ENCODE results near the gene CNPY1. TPM values are rescaled to one million over a fixed set of nuclear protein-coding genes. Genes with fewer than 3 reads are reported as not detected.
A peak's percentile ranks its signal among the peaks of the same experiment; 100 is the strongest.

Gene CNPY1
- total and polyA plus RNA-seq, 2 of the 8 experiments (the other 6 are each of a cell fraction or from before 2014, with no cell fraction given): not detected

GRCh38 chr7:155586843-155587440 is 40.6 kb upstream of the CNPY1 start:
- Histone ChIP-seq H3K4me1 (replicated peaks in 1 of 4; ENCODE audit: control insufficient read depth in 3 of 4, insufficient read depth in 4 of 4, low read length in 3 of 4) (no peaks in the 10 kb centered on the region; a peak in 1 of 7 replicates), H3K23me2 (ENCODE audit: low read depth, low read length) (peaks cover 3% of the 10 kb centered on the region; the same call in 1 of the 2 replicates), H4K20me1 (replicated peaks in 1 of 2; ENCODE audit: control insufficient read depth in 1 of 2, insufficient read depth in 2 of 2, low read length in 2 of 2) (no peaks in the 10 kb centered on the region), H2AK5ac (ENCODE audit: low read depth, low read length) (no peak overlapping the region), H3K79me1 (ENCODE audit: low read depth, low read length) (no peaks in the 10 kb centered on the region), H3K14ac (ENCODE audit: insufficient read length) (no peak overlapping the region), H2BK15ac (ENCODE audit: low read length) (no peak overlapping the region), H2BK5ac (ENCODE audit: low read depth, low read length) (no peak overlapping the region), H4K5ac (ENCODE audit: insufficient read length, low read depth, low read length) (no peak overlapping the region), H3K4ac (replicated peaks; ENCODE audit: insufficient read length, low read depth, low read length) (no peak overlapping the region), H3K4me3 (ENCODE audit: extremely low read depth in 1 of 4, insufficient read depth in 2 of 4, low read depth in 3 of 4, low read length in 4 of 4) (no peak overlapping the region), H2AFZ (ENCODE audit: low read length) (no peak overlapping the region), H3K9me3 (ENCODE audit: insufficient read depth in 2 of 2, low read depth in 1 of 2, low read length in 1 of 2) (no peaks in the 10 kb centered on the region), H2BK12ac (ENCODE audit: low read depth, low read length) (0 out of 2 replicates have a peak overlapping the region, but pooled peaks have one; percentile 68), H3K36me3 (ENCODE audit: control insufficient read depth in 2 of 4, insufficient read depth in 4 of 4, low read length in 3 of 4) (no peaks in the 10 kb centered on the region), H2BK20ac (ENCODE audit: low read length) (no peak overlapping the region), H3K9ac (replicated peaks in 1 of 4; ENCODE audit: extremely low read depth in 1 of 4, low read depth in 3 of 4, low read length in 3 of 4) (no peak overlapping the region), H3K27ac (ENCODE audit: low read depth, low read length) (no peak overlapping the region), H3K56ac (replicated peaks; ENCODE audit: insufficient read length, low read depth, low read length) (no peak overlapping the region), H3K27me3 (replicated peaks in 1 of 4; ENCODE audit: control insufficient read depth in 3 of 4, extremely low read depth in 1 of 4, insufficient read depth in 3 of 4, low read length in 3 of 4) (0 out of 7 replicates have a peak, but pooled peaks cover 0 to 2% (median 0%) of the 10 kb centered on the region in 4 experiments), H3K79me2 (ENCODE audit: control insufficient read depth in 1 of 2, insufficient read depth in 2 of 2, low read length in 2 of 2) (no peaks in the 10 kb centered on the region), H3K23ac (ENCODE audit: insufficient read length) (no peak overlapping the region), H2BK120ac (replicated peaks; ENCODE audit: low read depth, low read length) (no peak overlapping the region), H4K8ac (ENCODE audit: extremely low read depth, insufficient read depth, low read length) (no peak overlapping the region), H3K4me2 (ENCODE audit: insufficient read depth in 1 of 2, low read depth in 2 of 2, low read length in 2 of 2) (no peak overlapping the region), H3K18ac (ENCODE audit: extremely low read depth, low read length) (no peak overlapping the region), H4K91ac (replicated peaks; ENCODE audit: insufficient read length, low read length) (no peak overlapping the region)
- WGBS, 2 experiments (ENCODE audit: extremely low coverage in 1 of 2, insufficient coverage in 1 of 2, insufficient read length in 1 of 2, insufficient replicate concordance in 2 of 2, low coverage in 1 of 2, low lambda C conversion rate in 2 of 2, missing lambda C conversion rate in 1 of 2): 88% methylated on average over 14 of the region's 14 CpGs; no CpG with 5 or more reads in 1 of the 2 experiments
- DNase-seq (ENCODE audit: low read depth in 1 of 2, low spot score in 2 of 2) (no peak), FAIRE-seq (no peak)
- POLR2A ChIA-PET (ENCODE audit: partially characterized antibody): no interaction called here
- CTCF ChIA-PET (ENCODE audit: partially characterized antibody): interaction anchor here (0.8 to 9.4 kb wide), 3 partner anchors 8 to 42 kb away, joined by 4 to 64 read pairs (median 4); no protein-coding TSS in a partner anchor
- TF ChIP-seq RFX5 (IDR thresholded peaks at IDR 0.05; ENCODE audit: borderline replicate concordance, low read depth, low read length) (no peak), SP1 (IDR thresholded peaks at IDR 0.05; ENCODE audit: low read depth, low read length) (no peak)

Measured in H1 (cell line).